ENCODE measurements around the gene SBDS.
"Not testable (repeated sequence)": the region's sequence is repeated elsewhere in the genome, so short reads cannot be mapped to it uniquely, and the experiment has no call there.

- TF ChIP-seq, protein P1, sequence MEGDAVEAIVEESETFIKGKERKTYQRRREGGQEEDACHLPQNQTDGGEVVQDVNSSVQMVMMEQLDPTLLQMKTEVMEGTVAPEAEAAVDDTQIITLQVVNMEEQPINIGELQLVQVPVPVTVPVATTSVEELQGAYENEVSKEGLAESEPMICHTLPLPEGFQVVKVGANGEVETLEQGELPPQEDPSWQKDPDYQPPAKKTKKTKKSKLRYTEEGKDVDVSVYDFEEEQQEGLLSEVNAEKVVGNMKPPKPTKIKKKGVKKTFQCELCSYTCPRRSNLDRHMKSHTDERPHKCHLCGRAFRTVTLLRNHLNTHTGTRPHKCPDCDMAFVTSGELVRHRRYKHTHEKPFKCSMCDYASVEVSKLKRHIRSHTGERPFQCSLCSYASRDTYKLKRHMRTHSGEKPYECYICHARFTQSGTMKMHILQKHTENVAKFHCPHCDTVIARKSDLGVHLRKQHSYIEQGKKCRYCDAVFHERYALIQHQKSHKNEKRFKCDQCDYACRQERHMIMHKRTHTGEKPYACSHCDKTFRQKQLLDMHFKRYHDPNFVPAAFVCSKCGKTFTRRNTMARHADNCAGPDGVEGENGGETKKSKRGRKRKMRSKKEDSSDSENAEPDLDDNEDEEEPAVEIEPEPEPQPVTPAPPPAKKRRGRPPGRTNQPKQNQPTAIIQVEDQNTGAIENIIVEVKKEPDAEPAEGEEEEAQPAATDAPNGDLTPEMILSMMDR (IDR thresholded peaks at IDR 0.05; ENCODE audit: low read depth, low read length): not testable (repeated sequence)
- not testable (repeated sequence) for TF ChIP-seq EZH2phosphoT487 (IDR thresholded peaks at IDR 0.05; ENCODE audit: low read depth)
These were observed 15.1 kb downstream of the SBDS start for GRCh38 chr7:66980336-66980735.

All from OCI-LY3 (cell line).